ENCODE measurements around the gene IFRD2. TPM values are rescaled to one million over a fixed set of nuclear protein-coding genes. Genes with fewer than 3 reads are reported as not detected.
A peak's percentile ranks its signal among the peaks of the same experiment; 100 is the strongest.

The IFRD2 gene
- total and polyA plus RNA-seq, 10 donors: 40.2 to 76.7 (median 56.3) TPM

DNA sequence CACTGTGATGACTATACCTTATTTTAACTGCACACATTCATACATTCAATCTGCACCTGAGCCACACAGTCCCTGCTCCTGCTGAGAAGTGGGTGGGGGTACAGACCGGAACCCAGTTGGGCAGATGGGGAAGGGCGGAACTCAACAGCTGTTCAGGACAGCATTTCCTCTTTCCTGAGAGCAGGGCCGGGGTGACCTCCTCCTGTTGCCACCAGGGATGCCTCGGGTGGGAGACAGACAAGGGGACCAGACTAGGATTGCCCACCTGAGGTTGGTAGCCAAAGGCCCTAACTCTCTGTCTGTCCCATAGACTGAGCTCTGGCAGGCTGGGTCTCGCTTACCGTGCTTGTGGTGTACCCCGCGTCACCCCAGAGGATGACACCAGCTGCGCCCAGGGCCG, 26.4 kb upstream of the IFRD2 start:
- H3K27me3 ChIP-seq (replicated peaks in 1 of 7): no peaks in the 10 kb centered on the region
- intact Hi-C loops (cut with DNase I; ENCODE audit: low total_unique reads): no loop called here
- TF ChIP-seq POLR2AphosphoS5 (IDR thresholded peaks at IDR 0.05): peak in 2 of 3 donors; percentile 50 to 54
- TF ChIP-seq CTCF (IDR thresholded peaks at IDR 0.05 in 8 of 11, conservative IDR thresholded peaks at IDR 0.05 in 3 of 11): no peak
- peaks cover 2 to 65% (median 25%) of the 10 kb centered on the region in 6 donors for H3K36me3 ChIP-seq
- peak overlapping the region; percentile 29 to 96 (median 93) for H3K27ac ChIP-seq
- peak overlapping the region; percentile 72 to 97 (median 90) for H3K4me3 ChIP-seq
- DNase-seq: no peak
- no peaks in the 10 kb centered on the region for H3K9me3 ChIP-seq
- 43 to 56% (median 47%) methylated on average over 7 to 10 of the region's 10 CpGs for WGBS, 5 donors
- H3K4me1 ChIP-seq: peaks cover 18 to 93% (median 71%) of the 10 kb centered on the region in 6 donors

GRCh38 chr3:50318163-50318562, 25.9 kb upstream of the IFRD2 start:
- Histone ChIP-seq H3K4me1 (peaks cover 14 to 93% (median 69%) of the 10 kb centered on the region in 6 donors), H3K9me3 (no peaks in the 10 kb centered on the region), H3K27ac (peak overlapping the region in 7 of 8 donors; percentile 35 to 96 (median 93)), H3K36me3 (peaks cover 2 to 65% (median 25%) of the 10 kb centered on the region in 6 donors), H3K27me3 (replicated peaks in 1 of 7) (no peaks in the 10 kb centered on the region), H3K4me3 (peak overlapping the region; percentile 72 to 97 (median 90))
- DNase-seq: no peak
- TF ChIP-seq POLR2AphosphoS5 (IDR thresholded peaks at IDR 0.05): peak; percentile 22 to 80 (median 69)
- no peak for TF ChIP-seq POLR2A (IDR thresholded peaks at IDR 0.05)
- intact Hi-C loops (cut with DNase I; ENCODE audit: low total_unique reads): no loop called here
- 33 to 76% (median 70%) methylated on average over 5 to 11 of the region's 11 CpGs for WGBS, 5 donors

- no peak for DNase-seq
- WGBS, 5 donors: 51 to 67% (median 63%) methylated on average over 6 of the region's 6 CpGs
- intact Hi-C loops (cut with DNase I; ENCODE audit: low total_unique reads): no loop called here
- TF ChIP-seq POLR2AphosphoS5 (IDR thresholded peaks at IDR 0.05) (peak in 2 of 3 donors; percentile 15 to 23), CTCF (IDR thresholded peaks at IDR 0.05 in 8 of 11, conservative IDR thresholded peaks at IDR 0.05 in 3 of 11) (no peak)
- H3K36me3 ChIP-seq: peaks cover 2 to 65% (median 25%) of the 10 kb centered on the region in 6 donors
- H3K27me3 ChIP-seq (replicated peaks in 1 of 7): no peaks in the 10 kb centered on the region
- peak overlapping the region in 6 of 8 donors; percentile 32 to 96 (median 94) for H3K27ac ChIP-seq
- no peaks in the 10 kb centered on the region for H3K9me3 ChIP-seq
- H3K4me3 ChIP-seq: peak overlapping the region in 7 of 8 donors; percentile 83 to 97 (median 91)
- peaks cover 11 to 85% (median 62%) of the 10 kb centered on the region in 6 donors for H3K4me1 ChIP-seq
Measured at GRCh38 chr3:50317300-50317699, 25.1 kb upstream of the IFRD2 start.

DNA sequence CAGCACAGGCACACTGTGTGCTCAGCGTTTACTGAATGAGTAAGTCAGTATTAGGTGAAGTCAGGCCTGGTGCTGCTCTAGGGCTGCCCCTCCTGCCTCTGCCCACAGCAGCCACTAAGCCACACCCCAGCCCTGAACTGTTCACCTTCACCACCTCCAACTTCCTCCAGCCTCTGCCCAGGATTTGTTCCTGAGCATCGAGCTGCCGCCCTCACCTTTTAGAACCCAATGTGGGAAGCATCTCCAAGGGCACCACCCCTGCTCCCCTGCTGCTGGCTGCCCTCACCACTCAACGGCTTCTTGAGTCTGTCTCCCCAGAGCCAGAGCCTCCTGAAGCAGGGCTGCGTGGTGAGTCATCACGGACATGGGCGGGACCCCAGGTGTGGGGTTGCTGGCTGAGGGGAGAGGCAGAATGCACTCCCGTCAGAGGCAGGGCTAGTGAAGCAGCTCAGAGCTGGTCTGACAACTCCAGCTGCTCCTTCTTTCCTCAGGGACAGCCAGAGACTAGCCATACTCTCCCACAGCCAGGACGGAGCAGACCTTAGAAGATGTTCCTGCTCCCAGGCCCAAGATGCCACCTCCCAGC, 24.5 kb upstream of the IFRD2 start:
- 58 to 66% (median 61%) methylated on average over 6 to 9 of the region's 9 CpGs for WGBS, 5 donors
- intact Hi-C loops (cut with DNase I; ENCODE audit: low total_unique reads): no loop called here
- peak; percentile 85 for DNase-seq
- Histone ChIP-seq H3K4me1 (peaks cover 6 to 79% (median 57%) of the 10 kb centered on the region in 6 donors), H3K4me3 (peak overlapping the region in 7 of 8 donors; percentile 83 to 97 (median 91)), H3K36me3 (peaks cover 2 to 65% (median 25%) of the 10 kb centered on the region in 6 donors), H3K9me3 (no peaks in the 10 kb centered on the region), H3K27me3 (replicated peaks in 1 of 7) (no peaks in the 10 kb centered on the region), H3K27ac (peak overlapping the region in 6 of 8 donors; percentile 32 to 96 (median 94))
- TF ChIP-seq POLR2A (IDR thresholded peaks at IDR 0.05) (no peak), CTCF (IDR thresholded peaks at IDR 0.05 in 8 of 11, conservative IDR thresholded peaks at IDR 0.05 in 3 of 11) (no peak), POLR2AphosphoS5 (IDR thresholded peaks at IDR 0.05) (peak; percentile 36 to 80 (median 76))

Measured in spleen (tissue), 11 donors.